Measurements from ENCODE around the gene ZNF750. TPM values are rescaled to one million over a fixed set of nuclear protein-coding genes. Genes with fewer than 3 reads are reported as not detected.

Gene ZNF750
- total RNA-seq, 2 donors from 2014 or later, result not detected

DNA sequence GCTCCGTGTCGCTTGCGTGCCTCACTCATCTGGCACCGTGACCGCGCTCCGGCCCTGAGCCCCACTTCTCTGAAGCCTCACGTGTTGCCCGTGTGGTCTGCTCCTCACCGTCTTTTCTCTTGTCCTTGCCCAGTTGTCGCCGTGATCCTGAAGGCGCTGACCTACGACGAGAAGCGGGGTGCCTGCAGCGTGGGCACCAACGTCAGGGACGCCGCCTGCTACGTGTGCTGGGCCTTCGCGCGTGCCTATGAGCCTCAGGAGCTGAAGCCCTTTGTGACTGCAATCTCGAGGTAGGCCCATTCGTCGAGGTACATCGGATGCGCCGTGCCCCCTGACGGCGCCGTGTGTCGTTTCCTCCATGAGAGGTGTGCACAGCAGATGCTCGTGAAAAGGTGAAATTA is 30.3 kb upstream of the ZNF750 start:
- ATAC-seq (replicated peaks in 1 of 2) (no peak), DNase-seq (no peak)
- no peaks in the 10 kb centered on the region for H3K27me3 Mint-ChIP-seq (ENCODE audit: low read depth)
- H3K27ac Mint-ChIP-seq, result no peak overlapping the region
- no peaks in the 10 kb centered on the region for H3K9me3 Mint-ChIP-seq
- peaks cover 7 to 10% of the 10 kb centered on the region in 2 donors for H3K36me3 Mint-ChIP-seq (ENCODE audit: insufficient read depth in 2 of 2)
- H3K4me3 Mint-ChIP-seq, result no peak overlapping the region
- peaks cover 53% of the 10 kb centered on the region for H3K4me1 Mint-ChIP-seq (ENCODE audit: low read depth)

DNA sequence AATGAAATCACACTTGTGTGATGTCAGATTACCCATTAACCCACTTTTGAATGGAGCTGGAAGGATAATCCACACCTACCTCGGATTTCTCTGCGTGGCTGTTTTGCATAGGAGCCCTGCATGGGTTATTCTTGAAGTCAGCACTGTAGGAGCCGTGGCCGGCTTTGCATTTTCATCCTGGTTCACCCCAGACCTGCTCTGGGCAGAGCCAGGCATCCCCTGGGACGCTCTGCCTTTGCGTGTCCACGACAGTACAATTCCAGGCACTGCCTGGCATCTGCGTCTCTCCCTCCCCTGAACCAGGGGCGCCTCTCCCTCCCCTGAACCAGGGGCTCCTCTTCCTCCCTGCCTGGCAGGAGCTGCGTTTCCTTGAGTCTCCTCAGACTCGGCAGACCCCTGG is 29.7 kb upstream of the ZNF750 start:
- Mint-ChIP-seq H3K4me3 (no peak overlapping the region), H3K9me3 (no peaks in the 10 kb centered on the region), H3K27me3 (ENCODE audit: low read depth) (no peaks in the 10 kb centered on the region), H3K27ac (no peak overlapping the region), H3K36me3 (ENCODE audit: insufficient read depth in 2 of 2) (peaks cover 7 to 10% of the 10 kb centered on the region in 2 donors), H3K4me1 (ENCODE audit: low read depth) (peaks cover 53% of the 10 kb centered on the region)
- ATAC-seq (replicated peaks in 1 of 2) (no peak), DNase-seq (no peak)

DNA sequence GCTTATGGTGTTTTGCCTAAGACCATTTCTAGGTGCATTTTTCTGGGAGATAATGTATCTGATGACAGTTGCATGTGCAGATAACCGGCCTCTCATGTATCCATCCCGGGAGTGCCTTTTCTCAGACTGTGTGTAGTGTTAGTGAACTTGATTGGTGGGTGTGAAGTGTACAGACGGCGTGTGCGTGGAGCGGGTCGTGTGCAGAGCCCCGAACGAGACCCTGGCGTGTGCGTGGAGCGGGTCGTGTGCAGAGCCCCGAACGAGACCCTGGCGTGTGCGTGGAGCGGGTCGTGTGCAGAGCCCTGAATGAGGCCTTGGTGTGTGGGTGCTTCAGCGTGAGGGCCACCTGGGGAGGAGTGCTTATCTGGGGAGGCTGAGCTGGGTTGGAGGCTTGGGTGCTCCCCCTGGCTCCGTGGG is 28.9 kb upstream of the ZNF750 start:
- Mint-ChIP-seq H3K27ac (no peak overlapping the region), H3K36me3 (ENCODE audit: insufficient read depth in 2 of 2) (peaks cover 7 to 12% of the 10 kb centered on the region in 2 donors), H3K4me3 (no peak overlapping the region), H3K9me3 (no peaks in the 10 kb centered on the region), H3K27me3 (ENCODE audit: low read depth) (no peaks in the 10 kb centered on the region), H3K4me1 (ENCODE audit: low read depth) (peaks cover 61% of the 10 kb centered on the region)
- ATAC-seq (replicated peaks in 1 of 2) (no peak), DNase-seq (no peak)

DNA sequence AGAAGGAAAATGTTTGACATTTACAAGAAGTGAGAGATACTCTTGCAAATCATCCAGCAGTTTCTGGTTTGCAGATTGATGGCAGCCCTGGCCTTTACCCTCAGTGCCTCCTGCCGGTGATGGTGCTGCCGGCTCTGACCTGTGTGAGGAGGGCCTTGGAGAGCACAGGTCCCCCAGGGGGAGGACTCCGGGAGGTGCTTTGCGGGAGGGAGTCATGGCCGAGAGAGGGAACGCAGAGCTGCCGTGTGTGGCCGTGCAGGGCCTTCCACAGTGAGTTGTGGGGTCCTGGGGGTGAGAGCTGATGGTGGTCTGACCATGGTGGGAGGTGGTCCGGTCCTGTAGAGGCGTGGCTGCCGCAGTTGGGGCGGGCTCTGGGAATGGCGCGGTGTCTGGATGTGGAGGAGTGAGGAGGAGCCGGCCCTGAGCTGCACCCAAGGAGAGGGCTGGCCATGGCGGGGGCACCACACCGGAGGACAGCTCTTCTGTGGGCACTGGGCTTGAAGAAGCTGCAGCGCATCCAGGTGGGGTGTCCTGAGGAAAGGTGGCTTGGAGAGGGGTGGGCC is 28.0 kb upstream of the ZNF750 start:
- no peak overlapping the region for H3K4me3 Mint-ChIP-seq
- DNase-seq (no peak), ATAC-seq (replicated peaks in 1 of 2) (no peak)
- no peaks in the 10 kb centered on the region for H3K27me3 Mint-ChIP-seq (ENCODE audit: low read depth)
- peaks cover 7 to 12% of the 10 kb centered on the region in 2 donors for H3K36me3 Mint-ChIP-seq (ENCODE audit: insufficient read depth in 2 of 2)
- H3K4me1 Mint-ChIP-seq (ENCODE audit: low read depth), result peaks cover 70% of the 10 kb centered on the region
- peak overlapping the region; percentile 33 for H3K27ac Mint-ChIP-seq
- no peaks in the 10 kb centered on the region for H3K9me3 Mint-ChIP-seq

DNA sequence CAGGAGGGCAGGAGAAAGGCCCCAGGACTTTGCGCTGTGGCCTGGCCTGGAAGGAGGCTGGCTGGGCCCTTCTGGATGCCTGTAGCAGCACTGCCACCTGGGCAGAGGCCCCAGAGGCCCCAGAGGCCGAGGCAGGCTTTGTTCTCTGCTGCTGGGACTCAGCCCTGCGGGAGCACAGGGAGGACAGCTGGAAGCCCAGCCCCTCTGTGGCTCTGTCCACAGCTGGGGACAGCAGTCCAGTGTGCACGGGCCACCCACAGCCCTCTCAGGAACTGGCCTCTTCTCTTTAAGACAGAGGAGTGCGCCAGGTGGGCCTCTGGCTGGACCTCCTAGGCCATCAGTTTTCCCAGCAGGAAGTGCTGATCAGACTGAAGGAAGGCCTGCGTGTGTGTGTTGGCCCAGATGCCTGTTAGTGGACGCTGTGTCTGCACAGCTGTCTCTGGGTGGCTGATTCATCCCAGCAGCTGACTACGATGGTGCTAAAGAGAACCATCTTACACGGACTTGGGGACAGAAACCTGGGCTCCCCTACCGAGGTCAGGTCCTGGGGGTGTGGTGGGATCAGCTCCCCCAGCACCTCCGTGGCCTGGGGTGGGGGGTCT is 26.9 kb upstream of the ZNF750 start:
- Mint-ChIP-seq H3K9me3 (no peaks in the 10 kb centered on the region), H3K27me3 (ENCODE audit: low read depth) (no peaks in the 10 kb centered on the region), H3K27ac (no peak overlapping the region), H3K36me3 (ENCODE audit: insufficient read depth in 2 of 2) (peaks cover 7 to 12% of the 10 kb centered on the region in 2 donors), H3K4me3 (peak overlapping the region in 1 of 2 donors; percentile 96), H3K4me1 (ENCODE audit: low read depth) (peaks cover 70% of the 10 kb centered on the region)
- DNase-seq, result no peak
- ATAC-seq (replicated peaks in 1 of 2), result no peak

DNA sequence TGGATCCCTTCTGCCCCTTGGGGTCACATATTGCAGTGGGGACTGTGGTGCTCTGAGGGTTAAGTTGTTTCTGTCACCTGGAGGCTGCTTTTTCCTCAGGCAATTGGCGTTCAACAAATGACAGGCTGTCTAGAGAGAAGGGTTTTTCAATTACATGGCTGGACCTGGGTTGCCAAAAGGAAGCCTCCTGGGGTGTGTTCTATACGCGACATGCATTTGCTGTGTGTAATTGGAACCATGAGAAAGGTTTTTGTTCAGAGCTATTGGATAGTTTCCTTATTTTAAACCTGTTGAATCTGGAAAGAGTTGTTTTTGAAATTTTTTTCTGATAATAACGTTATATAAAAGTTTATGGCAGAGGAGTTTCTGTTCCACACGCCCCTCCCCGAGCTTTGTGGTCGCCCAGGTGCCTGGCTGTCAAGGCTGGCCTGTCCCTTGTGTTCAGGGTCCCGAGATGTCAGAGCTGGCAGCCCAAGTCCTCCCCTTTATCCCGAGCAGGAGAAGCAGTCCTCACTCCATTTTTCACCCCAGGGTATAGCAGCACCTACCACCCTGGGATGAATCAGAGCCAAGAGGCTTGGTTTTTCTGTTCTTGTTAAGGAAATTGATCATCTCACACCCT is 26.1 kb upstream of the ZNF750 start:
- peak overlapping the region; percentile 33 for H3K27ac Mint-ChIP-seq
- H3K4me3 Mint-ChIP-seq, result peak overlapping the region; percentile 47 to 96
- peaks cover 5 to 12% of the 10 kb centered on the region in 2 donors for H3K36me3 Mint-ChIP-seq (ENCODE audit: insufficient read depth in 2 of 2)
- ATAC-seq (replicated peaks in 1 of 2) (no peak), DNase-seq (no peak)
- H3K27me3 Mint-ChIP-seq (ENCODE audit: low read depth), result no peaks in the 10 kb centered on the region
- no peaks in the 10 kb centered on the region for H3K9me3 Mint-ChIP-seq
- peaks cover 69% of the 10 kb centered on the region for H3K4me1 Mint-ChIP-seq (ENCODE audit: low read depth)

DNA sequence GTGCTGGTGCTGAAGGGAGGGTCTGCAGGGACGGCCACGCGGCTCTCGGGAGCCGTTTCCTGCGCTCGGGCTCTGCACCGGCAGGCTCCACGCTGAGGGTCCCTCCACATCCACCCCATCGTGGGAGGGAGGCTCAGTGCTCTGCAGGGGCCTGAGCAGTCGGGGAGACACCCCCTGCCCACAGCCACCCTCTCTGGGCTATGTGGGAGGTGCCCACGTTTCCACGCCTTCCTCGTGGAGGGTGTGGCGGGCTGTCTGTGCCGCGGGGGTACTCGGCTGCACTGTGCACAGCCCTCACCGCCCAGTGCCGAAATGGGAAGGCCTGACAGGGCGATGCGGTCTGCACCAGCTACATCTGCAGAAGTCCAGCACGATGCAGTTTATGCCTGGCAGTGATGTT is 25.5 kb upstream of the ZNF750 start:
- no peaks in the 10 kb centered on the region for H3K9me3 Mint-ChIP-seq
- peaks cover 2 to 7% of the 10 kb centered on the region in 2 donors for H3K36me3 Mint-ChIP-seq (ENCODE audit: insufficient read depth in 2 of 2)
- ATAC-seq (replicated peaks in 1 of 2), result no peak
- H3K4me1 Mint-ChIP-seq (ENCODE audit: low read depth), result peaks cover 67% of the 10 kb centered on the region
- H3K27ac Mint-ChIP-seq, result no peak overlapping the region
- no peak for DNase-seq
- no peaks in the 10 kb centered on the region for H3K27me3 Mint-ChIP-seq (ENCODE audit: low read depth)
- H3K4me3 Mint-ChIP-seq, result peak overlapping the region; percentile 52 to 96

DNA sequence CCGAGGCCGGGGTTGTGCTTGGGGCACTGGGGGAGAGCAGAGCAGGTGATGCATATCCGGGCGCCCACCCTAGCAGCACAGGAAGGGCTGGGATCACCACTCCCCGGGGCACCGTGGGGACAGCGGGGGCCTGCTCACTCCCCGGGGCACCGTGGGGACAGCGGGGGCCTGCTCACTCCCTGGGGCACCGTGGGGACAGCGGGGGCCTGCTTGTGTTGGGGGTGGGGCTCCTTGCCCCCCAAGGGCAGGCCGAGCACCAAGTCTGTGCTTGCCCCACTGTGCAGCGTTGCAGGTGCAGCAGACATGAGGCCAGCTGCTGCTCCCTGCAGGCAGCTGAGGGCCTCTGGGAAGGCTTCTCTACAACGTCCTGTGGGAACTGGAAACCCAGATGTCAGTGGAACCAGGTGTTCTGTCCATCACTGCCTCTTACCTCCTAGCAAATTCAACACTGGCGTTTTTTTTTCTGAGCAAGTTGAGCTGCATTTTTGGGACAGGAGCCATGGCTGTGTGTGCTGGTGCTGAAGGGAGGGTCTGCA is 25.0 kb upstream of the ZNF750 start:
- Mint-ChIP-seq H3K9me3 (no peaks in the 10 kb centered on the region), H3K27me3 (ENCODE audit: low read depth) (no peaks in the 10 kb centered on the region), H3K27ac (peak overlapping the region; percentile 92), H3K36me3 (ENCODE audit: insufficient read depth in 2 of 2) (peaks cover 0 to 5% of the 10 kb centered on the region in 2 donors), H3K4me1 (ENCODE audit: low read depth) (peaks cover 68% of the 10 kb centered on the region), H3K4me3 (peak overlapping the region; percentile 90 to 96)
- ATAC-seq (replicated peaks in 1 of 2) (no peak), DNase-seq (no peak)

DNA sequence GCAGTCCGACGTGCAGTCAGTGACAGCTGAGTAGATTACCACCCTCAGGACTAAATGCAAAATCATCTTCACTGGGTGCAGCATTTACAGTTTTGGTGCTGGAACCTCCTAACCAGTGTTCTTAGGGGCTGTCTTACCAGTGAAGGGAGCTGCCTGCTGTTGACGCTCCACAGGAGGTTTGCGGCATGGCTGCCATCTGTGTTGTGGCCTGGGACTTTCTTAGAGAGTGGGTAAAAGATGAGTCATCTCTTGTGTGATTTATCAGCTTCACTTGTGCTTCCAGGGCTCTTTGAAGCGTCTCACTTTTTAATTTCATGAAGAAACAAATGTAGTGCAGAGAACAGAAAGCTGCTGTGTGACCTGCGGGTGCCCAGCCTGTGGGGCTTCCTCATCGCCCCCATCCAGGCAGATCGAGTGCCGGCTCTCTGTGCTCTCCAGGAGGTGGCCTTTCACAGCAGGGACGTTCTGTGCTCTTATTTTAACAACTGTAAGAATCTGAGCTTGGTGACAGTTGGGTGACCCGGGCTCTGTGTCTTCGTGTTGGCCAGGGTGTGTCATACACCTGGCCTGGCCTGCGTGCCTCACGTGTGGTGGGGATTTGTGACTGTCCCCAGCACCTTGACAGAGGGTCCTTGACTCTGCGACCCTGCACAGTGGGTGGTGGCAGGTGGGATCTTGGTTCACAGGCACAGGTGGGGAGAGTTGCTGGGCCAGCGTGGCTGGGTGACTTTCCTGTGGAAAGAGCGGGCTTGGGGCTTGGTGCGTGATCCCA is 24.3 kb upstream of the ZNF750 start:
- Mint-ChIP-seq H3K27me3 (ENCODE audit: low read depth) (no peaks in the 10 kb centered on the region), H3K4me3 (peak overlapping the region; percentile 90 to 96), H3K9me3 (no peaks in the 10 kb centered on the region), H3K27ac (peak overlapping the region; percentile 92), H3K4me1 (ENCODE audit: low read depth) (peaks cover 75% of the 10 kb centered on the region), H3K36me3 (ENCODE audit: insufficient read depth in 2 of 2) (peaks cover 0 to 5% of the 10 kb centered on the region in 2 donors)
- ATAC-seq (replicated peaks in 1 of 2) (peak; percentile 90 to 93), DNase-seq (peak; percentile 85 to 92)

DNA sequence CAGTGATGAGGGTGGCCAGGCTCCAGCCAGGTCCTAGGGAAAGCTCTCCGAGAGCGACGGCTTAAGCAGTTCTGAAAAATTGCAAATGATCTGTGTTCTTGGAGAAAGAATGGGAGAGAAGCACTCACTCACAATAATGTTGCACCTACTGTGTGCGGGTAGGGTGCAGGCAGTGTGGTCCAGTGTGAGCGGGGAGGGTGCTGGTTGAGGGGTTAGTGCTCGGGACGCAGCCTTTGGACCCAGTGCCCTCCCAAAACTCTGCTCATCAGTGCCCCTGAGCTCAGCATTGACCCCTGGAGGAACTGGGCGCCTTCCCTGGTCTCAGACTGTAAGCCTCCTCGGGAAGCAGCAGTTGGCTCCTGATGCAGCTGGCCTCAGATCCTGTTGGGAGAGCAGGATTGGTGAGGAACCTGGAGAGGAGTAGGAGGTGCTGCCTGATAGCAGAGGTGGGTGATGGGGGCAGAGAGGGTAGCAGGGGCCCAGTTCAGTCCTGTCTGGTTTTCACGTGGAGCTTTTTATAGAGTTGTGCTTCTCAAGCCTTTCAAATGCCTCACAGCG is 23.6 kb upstream of the ZNF750 start:
- Mint-ChIP-seq H3K4me3 (peak overlapping the region; percentile 90 to 96), H3K4me1 (ENCODE audit: low read depth) (peaks cover 81% of the 10 kb centered on the region), H3K27me3 (ENCODE audit: low read depth) (no peaks in the 10 kb centered on the region), H3K36me3 (ENCODE audit: insufficient read depth in 2 of 2) (peaks cover 0 to 3% of the 10 kb centered on the region in 2 donors), H3K9me3 (no peaks in the 10 kb centered on the region), H3K27ac (peak overlapping the region; percentile 80)
- ATAC-seq (replicated peaks in 1 of 2) (no peak), DNase-seq (no peak)

DNA sequence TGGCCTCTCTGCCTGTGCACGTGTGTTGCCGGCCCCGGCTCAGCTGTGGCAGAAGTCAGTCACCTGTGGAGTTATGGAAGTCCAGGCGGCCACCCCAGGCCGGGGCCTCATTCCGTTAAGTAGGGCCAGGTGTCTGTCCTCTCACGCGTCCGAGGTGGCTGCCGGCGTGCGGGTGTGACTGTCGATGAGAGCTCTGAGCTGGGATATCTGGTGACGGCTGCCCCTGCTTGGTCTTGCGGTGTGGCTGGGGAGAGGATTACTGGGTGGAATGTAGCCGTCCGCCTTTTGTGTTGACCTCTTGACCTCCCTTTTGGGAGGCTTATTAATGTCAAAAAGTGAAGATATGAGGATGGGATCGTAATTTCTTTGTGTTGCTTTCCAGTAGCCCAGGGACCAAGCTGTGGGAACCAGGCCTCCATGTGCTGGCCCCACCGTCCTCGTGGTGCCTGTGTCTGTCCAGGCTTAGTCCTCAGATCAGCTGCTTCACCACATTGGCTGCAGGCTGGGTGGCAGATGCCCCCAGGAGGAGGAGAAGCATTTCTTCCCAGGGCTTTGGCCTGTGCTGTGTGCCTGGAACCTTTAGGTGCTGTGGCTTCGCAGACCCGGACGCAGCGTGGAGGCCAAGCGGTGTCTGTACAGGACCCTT is 23.0 kb upstream of the ZNF750 start:
- ATAC-seq (replicated peaks in 1 of 2) (no peak), DNase-seq (no peak)
- Mint-ChIP-seq H3K27me3 (ENCODE audit: low read depth) (no peaks in the 10 kb centered on the region), H3K4me3 (peak overlapping the region; percentile 90 to 96), H3K9me3 (no peaks in the 10 kb centered on the region), H3K4me1 (ENCODE audit: low read depth) (peaks cover 87% of the 10 kb centered on the region), H3K27ac (peak overlapping the region; percentile 80), H3K36me3 (ENCODE audit: insufficient read depth in 2 of 2) (peaks cover 0 to 3% of the 10 kb centered on the region in 2 donors)

DNA sequence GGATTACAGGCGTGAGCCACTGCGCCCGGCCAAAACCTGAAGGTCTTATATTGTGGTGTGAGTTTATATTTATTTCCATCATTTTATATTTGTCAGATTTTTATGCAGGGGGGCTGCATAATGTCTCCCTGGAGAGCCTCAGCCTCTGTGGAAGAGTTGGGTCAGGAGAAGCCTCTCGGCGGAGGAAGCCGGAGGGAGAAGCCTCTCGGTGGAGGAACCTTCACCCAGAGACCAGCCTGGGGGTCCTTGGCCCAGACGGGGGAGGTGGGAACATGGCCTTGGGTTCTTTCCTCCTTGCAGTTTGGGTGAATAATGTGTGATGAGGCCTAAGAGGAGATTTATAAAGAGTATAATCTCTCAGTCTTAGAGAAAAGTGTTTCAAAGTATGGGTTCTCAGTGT is 22.4 kb upstream of the ZNF750 start:
- H3K36me3 Mint-ChIP-seq (ENCODE audit: insufficient read depth in 2 of 2), result peaks cover 0 to 3% of the 10 kb centered on the region in 2 donors
- no peak for DNase-seq
- peaks cover 83% of the 10 kb centered on the region for H3K4me1 Mint-ChIP-seq (ENCODE audit: low read depth)
- no peak for ATAC-seq (replicated peaks in 1 of 2)
- no peaks in the 10 kb centered on the region for H3K9me3 Mint-ChIP-seq
- H3K27ac Mint-ChIP-seq, result peak overlapping the region; percentile 80
- H3K4me3 Mint-ChIP-seq, result peak overlapping the region; percentile 90 to 96
- H3K27me3 Mint-ChIP-seq (ENCODE audit: low read depth), result no peaks in the 10 kb centered on the region
